KMS-11 (cell line): ENCODE results near the gene ZG16B.

Experiments used
- H2AFZ ChIP-seq: fragments of 200-600 bp; sonication (generic); 2 replicates; pipeline ENCODE4 v1.6.1; 2016; ENCODE audit warnings: antibody characterized with exemption, mixed run types, low read depth
- H3K27ac ChIP-seq: fragments of 200-600 bp; sonication (generic); 2 replicates; pipeline ENCODE4 v1.6.1; 2016; ENCODE audit warnings: mild to moderate bottlenecking, mixed run types
- H3K27me3 ChIP-seq: fragments of 200-600 bp; sonication (generic); 2 replicates; pipeline ENCODE4 v1.6.1; 2017; ENCODE audit warnings: mild to moderate bottlenecking, low read depth, mixed run types, moderate library complexity; ENCODE audit not compliant: insufficient read depth
- H3K36me3 ChIP-seq: fragments of 200-600 bp; sonication (generic); 2 replicates; pipeline ENCODE4 v1.6.1; 2017; ENCODE audit warnings: mild to moderate bottlenecking, mixed run types; ENCODE audit not compliant: insufficient read depth
- H3K4me1 ChIP-seq: fragments of 200-600 bp; sonication (generic); 2 replicates; pipeline ENCODE4 v1.6.1; 2016; ENCODE audit warnings: mild to moderate bottlenecking, low read depth, mixed run types; ENCODE audit not compliant: poor library complexity, severe bottlenecking
- H3K4me2 ChIP-seq: fragments of 200-600 bp; sonication (generic); 2 replicates; pipeline ENCODE4 v1.7.0; 2016; ENCODE audit warnings: mild to moderate bottlenecking, mixed run types
- H3K4me3 ChIP-seq: fragments of 200-600 bp; sonication (generic); IDR thresholded peaks from 2 replicates; pipeline ENCODE4 v1.6.1; 2017; ENCODE audit warnings: low read depth, low read length, mixed read lengths; ENCODE audit not compliant: insufficient read depth
- H3K79me2 ChIP-seq: fragments of 200-600 bp; sonication (generic); 2 replicates; pipeline ENCODE4 v1.6.1; 2016; ENCODE audit warnings: low read depth, mixed run types; ENCODE audit not compliant: insufficient read depth
- H3K9ac ChIP-seq: fragments of 200-600 bp; sonication (generic); 2 replicates; pipeline ENCODE4 v1.6.1; 2016; ENCODE audit warnings: mild to moderate bottlenecking, mixed run types
- H4K20me1 ChIP-seq: fragments of 200-600 bp; sonication (generic); 2 replicates; pipeline ENCODE4 v1.6.1; 2016; ENCODE audit warnings: mild to moderate bottlenecking, mixed run types; ENCODE audit not compliant: insufficient read depth
- TF ChIP-seq, protein P1 (sequence below): fragments of 200-600 bp; sonication (generic); conservative IDR thresholded peaks from 2 replicates; pipeline ENCODE4 v1.6.1; 2017; ENCODE audit warnings: low read depth, mild to moderate bottlenecking, antibody characterized with exemption, low read length, moderate library complexity, mixed read lengths

Gene ZG16B, protein sequence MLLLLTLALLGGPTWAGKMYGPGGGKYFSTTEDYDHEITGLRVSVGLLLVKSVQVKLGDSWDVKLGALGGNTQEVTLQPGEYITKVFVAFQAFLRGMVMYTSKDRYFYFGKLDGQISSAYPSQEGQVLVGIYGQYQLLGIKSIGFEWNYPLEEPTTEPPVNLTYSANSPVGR

DNA sequence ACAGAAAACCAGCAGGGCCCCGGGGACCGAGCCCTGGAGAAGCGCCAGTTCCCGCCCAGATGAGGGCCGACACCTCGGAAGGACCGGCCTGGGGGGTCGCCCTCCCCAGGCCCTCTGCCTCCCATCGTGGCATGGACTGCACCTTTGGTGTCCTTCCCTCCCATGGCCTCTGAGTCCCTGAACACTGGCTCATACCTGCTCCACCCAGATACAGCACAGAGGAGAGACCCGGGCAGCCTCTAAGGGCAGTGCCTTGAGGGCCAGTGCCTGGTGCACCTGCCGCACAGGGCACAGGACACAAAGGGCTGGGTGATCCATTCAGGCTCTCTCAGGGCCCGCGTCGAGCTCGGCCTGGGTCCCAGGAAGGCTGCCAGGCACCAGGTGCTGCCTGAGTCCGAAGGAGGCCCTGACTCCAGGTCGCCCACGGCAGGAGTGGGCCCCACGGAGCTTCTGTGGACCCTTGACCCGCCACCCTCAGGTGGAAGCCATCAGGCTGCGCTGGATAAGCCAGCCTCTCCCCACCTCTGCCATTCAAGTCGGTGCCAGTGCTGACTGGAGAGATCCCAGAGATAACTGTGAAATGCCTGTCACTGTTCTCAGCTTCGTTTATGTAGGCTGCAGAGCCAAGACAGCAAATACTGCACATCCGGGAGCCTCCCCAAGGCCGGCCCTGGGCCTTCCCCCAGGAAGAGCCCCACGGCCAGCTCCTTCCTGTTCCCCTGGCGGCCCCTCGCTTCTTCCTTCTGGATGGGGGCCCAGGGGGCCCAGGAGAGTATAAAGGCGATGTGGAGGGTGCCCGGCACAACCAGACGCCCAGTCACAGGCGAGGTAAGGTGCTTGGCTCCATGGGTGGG, at the start of gene ZG16B:
TSS of gene ZG16B (plus strand) at position 803 of the 854 bp plus-strand sequence. CDS start 139 bp downstream, outside the sequence.
- H3K4me2 ChIP-seq: no peak within 1 kb of the TSS
- H3K27me3 ChIP-seq: peaks cover 95% of the 10 kb centered on the region
- H3K36me3 ChIP-seq: no peaks in the 10 kb centered on the region
- no peaks in the 10 kb centered on the region for H4K20me1 ChIP-seq
- no peak within 1 kb of the TSS for H3K4me3 ChIP-seq
- H3K79me2 ChIP-seq: no peaks in the 10 kb centered on the region
- no peaks in the 10 kb centered on the region for H3K4me1 ChIP-seq
- TF ChIP-seq, protein P1, sequence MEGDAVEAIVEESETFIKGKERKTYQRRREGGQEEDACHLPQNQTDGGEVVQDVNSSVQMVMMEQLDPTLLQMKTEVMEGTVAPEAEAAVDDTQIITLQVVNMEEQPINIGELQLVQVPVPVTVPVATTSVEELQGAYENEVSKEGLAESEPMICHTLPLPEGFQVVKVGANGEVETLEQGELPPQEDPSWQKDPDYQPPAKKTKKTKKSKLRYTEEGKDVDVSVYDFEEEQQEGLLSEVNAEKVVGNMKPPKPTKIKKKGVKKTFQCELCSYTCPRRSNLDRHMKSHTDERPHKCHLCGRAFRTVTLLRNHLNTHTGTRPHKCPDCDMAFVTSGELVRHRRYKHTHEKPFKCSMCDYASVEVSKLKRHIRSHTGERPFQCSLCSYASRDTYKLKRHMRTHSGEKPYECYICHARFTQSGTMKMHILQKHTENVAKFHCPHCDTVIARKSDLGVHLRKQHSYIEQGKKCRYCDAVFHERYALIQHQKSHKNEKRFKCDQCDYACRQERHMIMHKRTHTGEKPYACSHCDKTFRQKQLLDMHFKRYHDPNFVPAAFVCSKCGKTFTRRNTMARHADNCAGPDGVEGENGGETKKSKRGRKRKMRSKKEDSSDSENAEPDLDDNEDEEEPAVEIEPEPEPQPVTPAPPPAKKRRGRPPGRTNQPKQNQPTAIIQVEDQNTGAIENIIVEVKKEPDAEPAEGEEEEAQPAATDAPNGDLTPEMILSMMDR: no peak
- no peak within 1 kb of the TSS for H2AFZ ChIP-seq
- H3K9ac ChIP-seq: no peak within 1 kb of the TSS
- H3K27ac ChIP-seq: no peak within 1 kb of the TSS

DNA sequence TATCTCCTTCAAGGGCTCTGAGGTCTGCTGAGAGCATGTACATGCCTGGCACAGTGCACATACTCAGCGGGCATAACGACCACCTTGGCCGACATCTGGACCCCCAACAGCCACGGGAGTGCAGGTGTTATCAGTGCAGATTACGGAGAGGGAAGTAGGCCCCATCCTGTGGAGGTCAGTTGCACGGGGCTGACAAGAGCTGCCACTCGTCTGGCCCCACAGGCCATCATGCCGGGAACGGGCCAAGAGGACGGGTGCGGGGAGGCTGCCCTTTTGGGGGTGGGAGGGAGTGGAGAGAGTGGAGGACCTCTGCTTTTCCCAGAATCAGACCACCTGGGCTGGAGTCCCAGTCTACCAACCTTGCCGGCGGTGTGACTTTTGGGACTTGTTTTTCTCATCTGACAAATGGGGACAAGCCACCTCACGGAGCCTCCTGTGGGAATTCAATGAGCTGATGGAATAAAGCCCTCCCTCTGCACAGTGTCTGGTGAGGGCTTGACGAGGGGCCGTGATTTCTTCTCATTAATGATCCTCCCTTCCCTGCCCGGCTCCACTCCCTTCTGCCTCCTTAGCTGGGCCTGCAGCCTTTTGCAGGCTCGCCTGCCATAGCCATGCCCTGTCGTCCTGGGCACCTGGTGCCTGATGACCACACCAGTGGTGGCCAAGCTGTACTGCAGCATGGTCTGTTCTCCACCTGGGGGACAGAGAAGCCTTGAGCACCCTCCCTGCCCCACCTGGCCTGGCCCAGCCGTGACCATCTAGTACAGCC, 47.3 kb upstream of the ZG16B start:
- TF ChIP-seq, protein P1: no peak
- Histone ChIP-seq H3K27me3 (peaks cover 16% of the 10 kb centered on the region; the same call in 1 of the 2 replicates), H3K79me2 (peaks cover 10% of the 10 kb centered on the region), H3K4me2 (no peak overlapping the region), H3K4me1 (peaks cover 7% of the 10 kb centered on the region), H3K27ac (no peak overlapping the region), H4K20me1 (no peaks in the 10 kb centered on the region), H3K36me3 (no peaks in the 10 kb centered on the region), H3K4me3 (no peak overlapping the region), H2AFZ (no peak overlapping the region), H3K9ac (no peak overlapping the region)

DNA sequence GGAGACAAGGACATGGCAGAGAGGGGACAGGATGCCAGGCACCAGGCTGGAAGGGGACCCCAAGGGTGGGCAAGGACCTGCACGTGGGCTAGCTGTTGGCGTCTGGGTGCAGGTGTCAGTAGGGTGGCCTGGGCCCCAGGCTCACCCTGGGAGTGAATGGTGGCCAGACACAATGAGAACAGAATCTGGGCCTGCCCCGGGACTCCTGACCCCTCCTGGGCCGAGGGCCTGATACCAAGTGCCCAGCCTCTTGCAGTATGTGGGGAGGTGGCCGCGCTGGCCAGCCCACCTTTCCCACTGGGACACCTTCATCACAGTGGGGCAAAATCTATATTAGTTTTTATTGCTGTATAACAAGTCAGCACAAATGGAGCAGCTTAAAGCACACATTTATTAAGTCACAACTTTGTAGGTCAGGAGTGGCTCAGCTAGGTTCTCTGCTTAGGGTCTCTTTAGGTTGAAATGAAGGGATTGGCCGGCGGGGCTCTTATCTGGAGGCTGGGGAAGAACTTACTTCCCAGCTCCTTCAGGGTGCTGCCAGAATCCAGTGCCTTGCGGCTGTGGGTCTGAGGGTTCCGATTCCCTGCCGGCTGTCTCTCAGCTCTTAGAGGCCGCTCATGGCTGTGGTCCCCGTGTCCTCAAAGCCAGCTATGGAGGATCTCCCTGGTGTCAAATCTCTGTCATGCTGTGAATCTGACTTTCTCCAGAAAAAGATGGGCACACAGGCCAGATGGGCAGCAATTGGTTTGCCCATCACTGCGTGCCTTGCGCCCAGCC, 46.3 kb upstream of the ZG16B start:
- no peak overlapping the region for H2AFZ ChIP-seq
- H3K27me3 ChIP-seq: peaks cover 26% of the 10 kb centered on the region
- H3K79me2 ChIP-seq: no peaks in the 10 kb centered on the region
- no peak overlapping the region for H3K27ac ChIP-seq
- no peak overlapping the region for H3K4me3 ChIP-seq
- TF ChIP-seq, protein P1: no peak
- no peaks in the 10 kb centered on the region for H4K20me1 ChIP-seq
- H3K9ac ChIP-seq: no peak overlapping the region
- H3K4me1 ChIP-seq: no peaks in the 10 kb centered on the region
- H3K36me3 ChIP-seq: no peaks in the 10 kb centered on the region
- H3K4me2 ChIP-seq: no peak overlapping the region
